CMK (cell line): Measurements from ENCODE around the gene CASTOR1.
A peak's percentile ranks its signal among the peaks of the same experiment; 100 is the strongest.
"Not testable (repeated sequence)": the region's sequence is repeated elsewhere in the genome, so short reads cannot be mapped to it uniquely, and the experiment has no call there.

Experiments
- DNase-seq: peaks from one replicate; pipeline ENCODE4 v3.0.0-alpha.2; 2010; ENCODE audit warnings: low read depth

Gene CASTOR1

DNA sequence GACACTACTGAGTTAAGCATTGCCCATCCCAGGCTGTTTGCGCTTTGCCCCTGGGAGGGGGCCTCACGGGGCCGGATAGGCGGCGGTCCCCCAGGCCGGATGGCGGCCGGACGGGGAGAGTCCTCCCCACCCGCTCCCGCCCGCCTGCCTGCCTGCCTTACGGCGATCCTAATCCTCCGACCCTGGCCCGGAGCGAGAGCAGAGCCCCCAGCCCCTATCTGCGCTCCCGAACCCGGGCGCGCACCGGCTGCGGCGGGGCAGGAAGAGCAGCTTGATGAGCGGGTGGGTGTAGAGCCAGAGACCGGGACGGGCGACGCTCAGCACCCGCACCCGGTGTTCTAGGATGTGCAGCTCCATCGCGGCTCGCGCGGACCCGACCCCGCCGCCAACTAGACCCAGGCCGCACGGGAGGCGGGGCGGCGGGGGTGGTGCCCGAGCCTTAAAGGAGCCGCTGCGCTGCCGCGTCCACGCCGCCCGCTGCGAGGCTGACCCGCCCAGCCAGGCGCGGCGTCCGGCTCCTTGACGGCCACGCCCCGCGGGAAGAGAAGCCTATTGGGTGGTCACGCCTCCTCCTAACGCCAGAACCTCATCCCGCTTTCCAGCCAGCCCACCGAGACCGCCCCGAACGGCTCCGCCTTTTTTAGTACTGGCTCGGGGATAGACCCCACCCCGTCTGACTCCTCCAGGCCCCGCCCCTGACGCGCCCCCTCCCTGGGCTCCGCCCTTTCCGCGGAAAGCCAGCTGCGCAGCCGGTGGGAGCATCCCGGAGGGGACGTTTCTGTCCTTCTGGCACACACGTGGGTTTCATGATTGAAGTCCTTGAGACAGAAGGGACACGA, at the start of gene CASTOR1:
CASTOR1 (minus strand) TSS at position 365 of the 839 bp plus-strand sequence; CDS start at position 357, 8 bp downstream.
- peak; percentile 93 for DNase-seq

GRCh38 chr22:30338802-30339201, 49.5 kb upstream of the CASTOR1 start:
- no peak for DNase-seq

DNA sequence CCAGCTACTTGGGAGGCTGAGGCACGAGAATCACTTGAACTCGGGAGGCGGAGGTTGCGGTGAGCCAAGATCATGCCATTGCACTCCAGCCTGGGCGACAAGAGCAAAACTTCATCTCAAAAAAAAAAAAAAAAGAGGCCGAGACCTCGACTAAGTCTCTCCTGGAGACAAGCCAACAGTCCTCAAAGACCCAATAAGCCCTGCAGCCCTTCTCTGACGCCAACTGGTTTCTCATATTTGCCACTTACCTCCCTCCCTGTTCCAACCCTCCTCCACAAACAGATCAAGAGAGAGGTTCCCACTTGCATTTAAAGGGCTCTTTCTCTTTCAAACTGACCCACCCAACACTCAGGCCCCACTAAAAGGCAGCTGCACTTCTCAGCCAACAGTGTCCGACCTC, 49.0 kb upstream of the CASTOR1 start:
- DNase-seq: not testable (repeated sequence)

DNA sequence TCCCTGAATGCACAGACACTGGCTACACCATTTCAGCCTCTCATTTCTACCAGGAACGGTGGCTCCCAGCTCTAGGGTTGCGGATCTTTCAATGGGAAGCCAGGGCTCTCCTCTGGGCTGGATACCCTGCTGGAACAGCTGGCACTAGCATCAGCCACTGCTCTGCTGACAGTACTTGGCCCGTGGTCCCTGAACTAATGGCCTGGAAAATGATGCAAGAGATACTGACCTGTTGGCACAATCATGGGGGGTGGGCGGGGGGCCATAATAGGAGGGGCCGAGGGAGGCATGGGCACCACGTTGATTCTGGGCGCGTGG, 48.1 kb upstream of the CASTOR1 start:
- no peak for DNase-seq

DNA sequence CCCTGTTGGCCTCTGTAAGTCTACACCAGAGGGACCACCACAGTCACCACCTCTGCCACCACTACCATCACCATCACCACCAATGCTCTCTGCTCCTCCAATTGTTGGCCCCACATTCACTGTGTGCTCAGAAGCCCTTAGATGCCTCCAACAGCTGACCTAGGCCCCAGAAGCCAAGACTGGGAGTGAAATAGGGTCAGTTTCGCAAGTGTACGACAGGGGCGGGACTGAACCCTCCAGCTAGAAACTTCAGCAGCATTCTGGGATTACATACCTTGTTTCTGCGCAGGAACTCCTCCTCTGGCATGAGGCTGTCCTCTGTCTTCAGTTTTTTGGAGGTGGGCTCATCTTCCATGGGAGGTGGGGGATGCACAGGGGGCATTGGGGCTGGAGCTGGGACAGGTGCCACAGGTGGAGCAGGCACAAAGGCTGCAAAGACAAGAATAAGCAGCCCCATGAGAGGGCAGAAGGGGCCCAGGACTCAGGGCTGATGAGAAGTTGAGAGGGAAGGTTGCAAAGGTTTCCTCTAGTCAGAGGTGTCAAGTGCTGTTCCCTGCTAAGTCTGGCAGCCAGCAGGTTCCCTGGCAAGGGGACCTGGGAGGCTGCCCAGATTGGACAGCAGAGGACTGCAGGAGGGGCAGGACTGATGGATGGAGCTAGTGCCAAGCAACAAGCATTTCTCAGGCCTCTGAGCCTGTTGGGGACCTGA, 47.6 kb upstream of the CASTOR1 start:
- DNase-seq: no peak

GRCh38 chr22:30335236-30335635, 45.9 kb upstream of the CASTOR1 start:
- no peak for DNase-seq

- no peak for DNase-seq
These were observed 45.3 kb upstream of the CASTOR1 start for GRCh38 chr22:30334646-30335045.

DNA sequence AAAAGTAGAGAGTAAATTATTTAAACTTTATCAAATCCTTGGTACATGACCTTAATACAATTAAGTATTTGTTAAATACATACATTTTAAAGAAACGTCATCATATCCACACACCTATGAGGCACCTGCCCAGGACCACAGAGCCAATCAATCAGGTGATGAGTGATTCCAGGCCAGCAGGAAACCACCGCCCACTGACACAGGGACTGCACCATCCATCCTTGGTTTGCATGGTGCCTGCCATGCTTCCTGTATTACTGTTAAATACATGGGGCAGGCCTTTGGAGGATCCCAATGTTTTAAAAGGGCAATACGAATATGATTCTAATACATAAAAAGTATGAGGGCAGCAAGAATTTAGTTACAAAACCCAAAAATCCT, 44.4 kb upstream of the CASTOR1 start:
- DNase-seq: no peak

GRCh38 chr22:30332994-30333706, 43.8 kb upstream of the CASTOR1 start:
- DNase-seq: no peak

DNA sequence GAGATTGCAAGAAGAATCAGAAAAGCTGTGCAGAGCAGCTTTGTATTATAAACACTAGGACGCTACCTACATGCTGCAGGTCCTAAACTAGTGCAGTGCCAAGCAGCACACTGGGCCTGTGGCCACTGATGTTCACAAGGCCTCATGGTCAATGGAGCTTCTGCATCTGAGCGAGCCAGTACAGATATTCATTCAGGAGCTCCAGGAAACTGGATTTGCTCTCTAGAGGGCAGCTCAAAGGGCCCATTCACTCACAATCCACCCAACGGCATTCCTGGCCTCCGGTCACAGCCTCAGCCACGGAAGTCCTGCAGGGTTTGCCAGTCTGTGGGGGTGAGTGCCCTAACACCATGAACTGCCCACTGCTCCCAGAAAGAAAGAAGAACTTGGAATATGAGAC, 43.2 kb upstream of the CASTOR1 start:
- no peak for DNase-seq

GRCh38 chr22:30328466-30329049, 39.3 kb upstream of the CASTOR1 start:
- DNase-seq: no peak

GRCh38 chr22:30327864-30328345, 38.6 kb upstream of the CASTOR1 start:
- DNase-seq: no peak

DNA sequence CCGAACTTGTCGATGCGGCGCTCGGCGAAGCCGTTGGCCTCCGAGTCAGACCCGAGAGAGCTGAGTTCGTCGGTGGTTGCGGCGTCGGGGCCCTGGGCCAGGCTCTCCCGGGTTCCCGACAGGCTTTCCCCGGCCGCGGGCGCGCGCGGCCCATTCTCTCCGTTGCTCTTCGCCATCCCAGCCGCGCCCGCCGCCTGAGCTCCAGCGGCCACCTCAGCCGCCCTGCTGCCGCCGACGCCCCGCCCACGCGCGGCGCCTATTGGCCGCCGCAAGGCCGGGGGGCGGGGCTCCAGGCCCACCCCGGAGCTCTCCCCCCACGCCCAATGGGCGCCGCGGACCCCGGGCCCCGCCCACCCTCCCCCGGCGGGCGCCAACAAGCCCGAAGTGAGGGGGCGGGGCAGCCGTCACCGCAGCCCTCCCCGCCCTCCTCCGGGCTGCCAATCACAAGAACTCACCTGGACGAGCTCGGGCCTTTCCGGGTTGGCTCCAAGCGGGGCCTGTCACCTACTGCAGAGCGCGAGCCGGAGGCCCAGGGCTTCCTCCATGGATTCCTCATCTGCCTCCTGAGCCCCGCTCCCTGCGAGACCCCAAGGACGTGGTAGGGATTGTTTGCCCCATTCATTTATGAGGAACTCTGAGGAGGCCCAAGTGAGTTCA, 37.5 kb upstream of the CASTOR1 start, which contains the start of gene TBC1D10A:
TBC1D10A (minus strand) TSS at position 236 of the 657 bp plus-strand sequence; CDS start at position 176, 60 bp downstream.
- DNase-seq: peak; percentile 84

DNA sequence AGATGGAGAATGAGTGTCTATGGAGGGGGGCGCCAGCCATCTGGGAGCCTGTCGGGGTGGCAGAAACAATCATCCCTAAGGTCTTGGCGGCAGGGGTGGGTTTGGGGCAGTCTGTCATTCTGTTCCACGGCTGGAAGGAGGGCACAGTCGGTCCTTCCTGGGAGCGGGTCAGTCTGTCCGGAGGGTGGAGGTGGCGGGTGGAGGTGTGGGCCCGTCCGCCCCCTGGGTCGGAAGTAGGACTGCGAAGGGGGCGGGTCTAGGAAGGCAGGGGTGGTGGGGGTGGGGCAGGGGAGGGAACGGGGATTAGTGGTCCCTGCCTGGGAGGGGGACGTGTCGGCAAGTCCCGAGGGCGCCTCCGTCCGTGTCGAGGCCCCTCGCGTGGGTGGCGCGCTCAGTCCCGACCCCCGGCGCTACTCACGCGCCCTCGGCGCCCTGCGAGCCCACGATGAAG, 37.0 kb upstream of the CASTOR1 start:
- DNase-seq: no peak

DNA sequence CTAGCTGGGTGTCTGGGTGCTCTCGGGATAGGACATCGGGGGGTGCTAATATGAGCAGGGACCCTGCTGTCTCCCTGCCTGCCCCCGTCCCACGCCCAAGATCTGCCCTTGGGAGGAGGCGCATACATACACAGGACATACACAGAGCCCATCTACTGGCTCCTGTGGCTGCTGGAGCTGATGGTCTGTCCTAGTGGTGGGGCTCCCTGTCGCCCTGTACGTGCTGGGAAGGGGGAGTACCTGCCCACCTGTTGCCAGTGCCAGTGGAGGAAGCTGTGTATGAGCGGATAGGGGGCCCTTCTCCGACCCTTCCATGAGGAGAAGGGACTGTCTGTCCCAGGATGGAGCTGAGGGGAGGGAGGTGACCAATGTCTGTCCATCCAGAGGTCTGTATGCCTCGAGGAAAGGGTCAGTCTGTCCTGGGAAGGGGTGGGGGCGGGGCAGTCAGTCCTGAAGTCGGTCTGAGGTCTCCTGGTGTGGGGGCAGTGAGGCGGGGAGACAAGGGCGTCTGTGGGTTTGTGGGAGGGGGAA, 36.5 kb upstream of the CASTOR1 start:
- no peak for DNase-seq

DNA sequence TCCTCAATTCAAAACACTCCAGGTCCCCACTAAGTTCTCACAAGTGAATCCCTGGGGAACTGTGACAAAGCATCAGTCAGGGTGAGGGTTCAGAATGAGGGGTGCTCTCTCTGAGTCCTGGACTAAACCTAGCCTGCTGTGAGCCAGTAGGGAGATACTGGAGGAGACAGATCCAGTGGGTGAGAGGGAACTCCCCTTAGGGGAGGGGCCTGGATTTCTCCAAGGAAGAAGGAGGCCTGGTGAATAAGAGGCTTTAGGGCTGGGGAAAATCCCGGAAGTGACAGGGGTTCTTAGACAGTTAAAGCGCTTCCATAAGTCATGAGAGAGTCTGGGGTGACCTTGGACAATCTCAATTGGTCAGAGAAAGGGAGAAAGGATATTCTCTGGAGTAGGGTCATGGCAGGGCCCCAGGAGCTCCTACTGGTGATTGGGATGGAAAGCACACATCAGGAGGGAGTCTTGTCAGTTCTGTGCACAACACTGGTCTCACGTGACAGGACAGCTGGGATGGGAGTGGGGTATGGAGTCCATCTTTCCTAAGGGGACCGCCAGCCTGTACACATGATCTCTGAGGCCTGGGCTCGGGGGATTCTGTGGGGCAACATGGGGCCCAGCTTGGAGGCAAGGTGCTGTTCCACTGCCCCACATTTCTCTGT, 35.9 kb upstream of the CASTOR1 start:
- no peak for DNase-seq

GRCh38 chr22:30324014-30324730, 34.9 kb upstream of the CASTOR1 start:
- DNase-seq: no peak

DNA sequence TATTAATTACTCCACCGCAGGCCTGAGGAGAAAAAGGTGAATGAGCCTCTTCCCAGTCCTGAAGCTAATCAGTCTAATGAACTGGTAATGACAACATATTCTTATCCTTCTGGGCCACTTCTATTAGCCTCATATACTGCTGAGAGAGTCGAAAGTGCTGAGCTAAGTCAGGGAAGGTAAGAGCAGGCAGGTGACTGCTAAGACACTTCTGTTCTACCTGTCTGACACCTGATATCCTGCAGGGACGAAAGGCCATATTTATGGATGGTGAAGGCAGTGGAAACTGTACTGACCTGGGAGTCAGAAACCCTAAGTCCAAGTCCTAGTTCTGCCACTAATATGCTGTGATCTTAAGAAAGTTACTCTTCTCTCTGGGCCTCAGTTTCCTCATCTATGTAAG, 33.9 kb upstream of the CASTOR1 start:
- no peak for DNase-seq

DNA sequence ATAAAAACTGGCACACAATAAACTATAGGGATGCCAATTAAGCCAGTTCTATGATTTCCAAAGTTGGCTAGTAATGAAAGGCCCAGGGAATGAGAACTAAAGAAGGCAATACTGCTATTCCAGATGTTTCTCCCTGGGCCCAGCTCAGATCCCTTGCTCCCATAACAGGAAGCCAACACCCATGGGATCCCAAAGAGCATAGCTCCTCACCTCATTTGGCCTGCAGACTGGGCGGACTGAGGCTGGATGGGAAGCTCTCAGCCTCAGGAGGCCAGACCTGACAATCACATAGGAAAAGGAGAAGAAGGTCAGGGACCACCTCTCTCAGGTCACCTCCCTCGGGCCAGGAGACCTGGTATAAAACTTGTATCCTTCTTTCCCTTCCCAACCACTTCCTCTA, 32.2 kb upstream of the CASTOR1 start:
- no peak for DNase-seq

GRCh38 chr22:30320021-30320556, 30.8 kb upstream of the CASTOR1 start:
- no peak for DNase-seq
